ENCODE data around the gene C6orf52. TPM values are rescaled to one million over a fixed set of nuclear protein-coding genes. Genes with fewer than 3 reads are reported as not detected.
"Not testable (repeated sequence)": the region's sequence is repeated elsewhere in the genome, so short reads cannot be mapped to it uniquely, and the experiment has no call there.

C6orf52 gene
- total RNA-seq, 4 donors from 2014 or later, result not detected

DNA sequence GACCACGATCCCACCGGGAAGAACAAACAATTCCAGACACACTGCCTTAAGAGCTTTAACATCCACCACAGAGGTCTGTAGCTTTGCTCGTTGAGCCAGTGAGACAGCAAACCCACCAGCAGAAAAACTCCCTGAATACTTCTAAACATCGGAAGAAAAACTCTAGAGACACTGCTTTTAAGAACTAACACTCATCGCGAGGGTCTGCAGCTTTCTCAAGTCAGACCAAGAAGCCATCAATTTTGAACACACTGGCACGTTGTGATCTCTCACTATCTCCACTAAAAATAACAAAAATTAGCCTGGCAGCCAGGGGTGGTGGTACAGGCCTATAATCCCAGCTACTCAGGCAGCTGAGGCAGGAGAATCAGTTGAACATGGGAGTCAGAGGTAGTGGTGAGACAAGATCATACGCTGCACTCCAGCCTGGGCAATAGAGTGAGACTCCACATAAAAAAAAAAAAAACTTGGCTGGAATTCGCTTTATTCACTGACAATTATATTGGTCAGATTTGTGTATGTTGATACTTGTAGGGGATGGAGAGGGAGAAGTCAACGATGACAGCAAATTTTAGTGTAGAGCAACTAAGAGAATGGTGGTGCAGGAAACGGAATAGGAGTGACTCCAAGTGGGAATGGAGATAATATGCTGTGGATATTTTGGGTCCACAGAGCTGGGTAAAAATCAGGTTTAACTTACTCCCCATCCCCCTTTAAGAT lies 27.6 kb upstream of the C6orf52 start:
- DNase-seq (ENCODE audit: low spot score), result no peak
- TF ChIP-seq, protein P1, sequence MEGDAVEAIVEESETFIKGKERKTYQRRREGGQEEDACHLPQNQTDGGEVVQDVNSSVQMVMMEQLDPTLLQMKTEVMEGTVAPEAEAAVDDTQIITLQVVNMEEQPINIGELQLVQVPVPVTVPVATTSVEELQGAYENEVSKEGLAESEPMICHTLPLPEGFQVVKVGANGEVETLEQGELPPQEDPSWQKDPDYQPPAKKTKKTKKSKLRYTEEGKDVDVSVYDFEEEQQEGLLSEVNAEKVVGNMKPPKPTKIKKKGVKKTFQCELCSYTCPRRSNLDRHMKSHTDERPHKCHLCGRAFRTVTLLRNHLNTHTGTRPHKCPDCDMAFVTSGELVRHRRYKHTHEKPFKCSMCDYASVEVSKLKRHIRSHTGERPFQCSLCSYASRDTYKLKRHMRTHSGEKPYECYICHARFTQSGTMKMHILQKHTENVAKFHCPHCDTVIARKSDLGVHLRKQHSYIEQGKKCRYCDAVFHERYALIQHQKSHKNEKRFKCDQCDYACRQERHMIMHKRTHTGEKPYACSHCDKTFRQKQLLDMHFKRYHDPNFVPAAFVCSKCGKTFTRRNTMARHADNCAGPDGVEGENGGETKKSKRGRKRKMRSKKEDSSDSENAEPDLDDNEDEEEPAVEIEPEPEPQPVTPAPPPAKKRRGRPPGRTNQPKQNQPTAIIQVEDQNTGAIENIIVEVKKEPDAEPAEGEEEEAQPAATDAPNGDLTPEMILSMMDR (IDR thresholded peaks at IDR 0.05), result no peak
- ATAC-seq (ENCODE audit: low FRiP score), result no peak

DNA sequence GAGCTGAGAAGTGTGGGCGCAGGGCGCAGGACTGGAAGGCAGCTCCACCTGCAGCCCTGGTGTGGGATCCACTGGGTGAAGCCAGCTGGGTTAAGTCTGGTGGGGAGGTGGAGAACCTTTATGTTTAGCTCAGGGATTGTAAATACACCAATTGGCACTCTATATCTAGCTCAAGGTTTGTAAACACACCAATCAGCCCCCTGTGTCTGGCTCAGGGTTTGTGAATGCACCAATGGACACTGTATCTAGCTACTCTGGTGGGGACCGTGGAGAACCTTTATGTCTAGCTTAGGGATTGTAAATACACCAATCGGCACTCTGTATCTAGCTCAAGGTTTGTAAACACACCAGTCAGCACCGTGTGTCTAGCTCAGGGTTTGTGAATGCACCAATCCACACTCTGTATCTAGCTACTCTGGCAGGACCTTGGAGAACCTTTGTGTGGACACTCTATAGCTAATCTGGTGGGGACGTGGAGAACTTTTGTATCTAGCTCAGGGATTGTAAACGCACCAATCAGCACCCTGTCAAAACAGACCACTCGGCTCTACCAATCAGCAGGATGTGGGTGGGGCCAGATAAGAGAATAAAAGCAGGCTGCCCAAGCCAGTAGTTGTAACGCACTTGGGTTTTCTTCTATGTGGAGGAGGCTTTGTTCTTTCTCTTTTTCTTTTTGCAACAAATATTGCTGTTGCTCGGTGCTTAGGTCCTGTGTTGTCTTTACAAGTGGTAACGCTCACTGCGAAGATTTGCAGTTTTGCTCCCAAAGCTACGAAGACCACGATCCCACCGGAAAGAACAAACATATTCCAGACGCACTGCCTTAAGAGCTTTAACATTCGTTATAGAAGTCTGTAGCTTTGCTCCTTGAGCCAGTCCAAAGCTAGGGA lies 26.8 kb upstream of the C6orf52 start:
- ATAC-seq (ENCODE audit: low FRiP score), result not testable (repeated sequence)

DNA sequence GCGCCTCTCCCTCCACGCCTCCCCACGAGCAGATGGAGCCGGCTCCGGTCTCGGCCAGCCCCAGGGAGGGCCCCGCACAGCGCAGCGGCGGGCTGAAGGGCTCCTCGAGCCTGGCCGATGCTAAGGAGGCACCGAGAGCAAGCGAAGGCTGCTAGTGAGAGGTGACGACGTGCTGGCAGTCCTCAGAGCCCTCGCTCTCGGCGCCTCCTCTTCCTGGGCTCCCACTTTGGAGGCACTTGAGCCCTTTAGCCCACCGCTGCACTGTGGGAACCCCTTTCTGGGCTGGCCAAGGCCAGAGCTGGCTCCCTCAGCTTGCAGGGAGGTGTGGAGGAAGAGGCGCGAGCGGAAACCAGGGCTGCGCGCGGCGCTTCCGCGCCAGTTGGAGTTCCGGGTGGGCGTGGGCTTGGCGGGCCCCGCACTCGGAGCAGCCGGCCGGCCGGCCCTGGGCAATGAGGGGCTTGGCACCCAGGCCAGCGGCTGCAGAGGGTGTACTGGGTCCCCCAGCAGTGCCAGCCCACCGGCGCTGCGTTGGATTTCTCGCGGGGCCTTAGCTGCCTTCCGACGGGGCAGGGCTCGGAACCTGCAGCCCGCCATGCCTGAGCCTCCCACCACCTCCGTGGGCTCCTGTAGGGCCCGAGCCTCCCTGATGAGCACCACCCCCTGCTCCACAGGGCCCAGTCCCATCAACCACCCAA lies 26.0 kb upstream of the C6orf52 start:
- ATAC-seq (ENCODE audit: low FRiP score), result no peak
- no peak for DNase-seq (ENCODE audit: low spot score)
- TF ChIP-seq, protein P1 (IDR thresholded peaks at IDR 0.05), result no peak

More for the DNA sequence above, 26.8 kb upstream of the C6orf52 start:
- DNase-seq (ENCODE audit: low spot score), result not testable (repeated sequence)

DNA sequence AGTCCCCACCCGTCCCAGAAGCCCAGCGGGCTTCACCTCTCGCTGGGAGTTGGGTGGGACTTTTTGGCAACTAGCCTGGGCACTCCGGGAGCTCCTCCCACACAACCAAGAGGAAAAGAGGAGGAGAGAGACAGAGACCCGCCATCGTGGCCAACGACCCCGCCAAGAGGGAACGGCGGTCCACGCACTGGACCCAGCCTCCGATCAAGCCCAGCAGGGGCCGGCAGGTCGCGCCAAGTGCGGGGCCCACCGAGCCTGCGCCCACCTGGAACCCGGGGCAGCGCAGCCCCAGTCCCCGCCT lies 25.5 kb upstream of the C6orf52 start:
- ATAC-seq (ENCODE audit: low FRiP score), result no peak
- no peak for DNase-seq (ENCODE audit: low spot score)
- TF ChIP-seq, protein P1 (IDR thresholded peaks at IDR 0.05), result no peak

GRCh38 chr6:10719296-10719963 lies 25.0 kb upstream of the C6orf52 start:
- no peak for DNase-seq (ENCODE audit: low spot score)
- TF ChIP-seq, protein P1 (IDR thresholded peaks at IDR 0.05), result no peak

GRCh38 chr6:10713962-10714361 lies 19.5 kb upstream of the C6orf52 start:
- TF ChIP-seq, protein P1 (IDR thresholded peaks at IDR 0.05), result no peak
- ATAC-seq (ENCODE audit: low FRiP score), result no peak
- no peak for DNase-seq (ENCODE audit: low spot score)

More at GRCh38 chr6:10719296-10719963, 25.0 kb upstream of the C6orf52 start:
- no peak for ATAC-seq (ENCODE audit: low FRiP score)

DNA sequence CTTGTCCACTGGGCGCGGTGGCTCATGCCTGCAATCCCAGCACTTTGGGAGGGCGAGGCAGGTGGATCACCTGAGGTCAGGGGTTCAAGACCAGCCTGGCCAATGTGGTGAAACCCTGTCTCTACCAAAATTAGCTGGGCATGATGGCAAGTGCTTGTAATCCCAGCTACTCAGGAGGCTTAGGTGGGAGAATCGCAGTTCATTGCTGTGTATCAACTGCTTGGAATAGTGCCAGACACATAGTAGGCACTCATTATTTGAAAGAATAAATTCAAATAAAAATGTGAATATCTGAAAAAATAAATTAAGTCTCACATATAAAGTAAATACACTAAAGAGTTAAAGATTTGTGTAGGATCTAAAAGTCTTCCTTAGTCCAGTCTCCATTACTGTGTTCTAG lies 2.2 kb upstream of the C6orf52 start:
- TF ChIP-seq, protein P1 (IDR thresholded peaks at IDR 0.05), result no peak
- DNase-seq (ENCODE audit: low spot score) (no peak), ATAC-seq (ENCODE audit: low FRiP score) (no peak)

Measured in omental fat pad (tissue), 4 donors.